ENCODE results near the gene NUP188. TPM values are rescaled to one million over a fixed set of nuclear protein-coding genes. Genes with fewer than 3 reads are reported as not detected.

Gene NUP188
- total and polyA plus RNA-seq, 2 of the 4 experiments (the other 2 are of a cell fraction), result 53.0 to 59.1 TPM

DNA sequence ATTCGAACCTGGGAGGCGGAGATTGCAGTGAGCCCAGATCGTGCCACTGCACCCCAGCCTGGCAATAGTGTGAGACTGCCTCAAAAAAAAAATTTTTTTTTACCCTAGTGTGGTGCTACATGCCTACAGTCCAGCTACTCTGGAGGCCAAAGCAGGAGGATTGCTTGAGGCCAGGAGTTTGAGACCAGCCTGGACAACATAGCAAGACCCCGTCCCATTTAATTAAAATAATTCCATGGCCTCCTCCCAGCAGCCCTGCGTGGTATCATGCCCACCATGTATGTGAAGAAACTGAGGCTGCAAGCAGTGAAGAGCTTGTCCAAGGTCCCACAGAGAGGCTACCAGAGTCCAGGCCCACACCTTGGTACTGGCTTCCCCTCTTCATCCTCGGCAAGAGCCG, 46.1 kb upstream of the NUP188 start:
- H2BK120ac ChIP-seq (ENCODE audit: low read depth, low read length), result no peak overlapping the region
- CTCF ChIA-PET, result no interaction called here
- H4K8ac ChIP-seq (ENCODE audit: low read depth in 2 of 2, low read length in 2 of 2), result no peak overlapping the region
- H2AK5ac ChIP-seq (ENCODE audit: low read depth, low read length), result no peak overlapping the region
- TF ChIP-seq FOS (IDR thresholded peaks at IDR 0.05; ENCODE audit: low read depth, low read length), result no peak
- H3K9ac ChIP-seq (ENCODE audit: low read depth, low read length), result no peak overlapping the region
- peaks cover 4% of the 10 kb centered on the region for H3K4me1 ChIP-seq (ENCODE audit: control insufficient read depth, insufficient read depth, low read length)
- no peaks in the 10 kb centered on the region for H3K9me3 ChIP-seq (ENCODE audit: control insufficient read depth, insufficient read depth, low read length)
- H3K4me2 ChIP-seq (ENCODE audit: low read depth, low read length), result no peak overlapping the region
- no peak overlapping the region for H3K18ac ChIP-seq (ENCODE audit: low read depth, low read length)
- no peak overlapping the region for H3K4ac ChIP-seq (ENCODE audit: low read depth, low read length)
- intact Hi-C loops (cut with micrococcal nuclease), result no loop called here
- no peak overlapping the region for H3K4me3 ChIP-seq (ENCODE audit: insufficient read depth, low read depth, low read length)
- H2AFZ ChIP-seq (replicated peaks; ENCODE audit: low read length, poor library complexity), result no peak overlapping the region
- BruUV-seq (replicated peaks), result no TSS peak
- in situ Hi-C loops (cut with MboI; ENCODE audit: low sequenced_read_pairs), result no loop called here
- no peak overlapping the region for H3K27ac ChIP-seq (ENCODE audit: insufficient read depth, low read length)
- POLR2A ChIA-PET (ENCODE audit: unreplicated experiment), result no interaction called here
- H3K27me3 ChIP-seq (ENCODE audit: control insufficient read depth, insufficient read depth, low read length), result no peaks in the 10 kb centered on the region
- H3K36me3 ChIP-seq (ENCODE audit: control insufficient read depth, insufficient read depth, low read length), result peaks cover 21% of the 10 kb centered on the region
- DNase-seq (no peak), ATAC-seq (ENCODE audit: low read depth) (no peak)
- no peak overlapping the region for H2BK5ac ChIP-seq (ENCODE audit: low read depth, low read length, poor library complexity, severe bottlenecking)
- H2BK15ac ChIP-seq (ENCODE audit: low read depth, low read length), result no peak overlapping the region
- H2BK20ac ChIP-seq (ENCODE audit: low read depth, low read length), result no peak overlapping the region
- no peak overlapping the region for H4K91ac ChIP-seq (ENCODE audit: insufficient read depth, low read depth, low read length)
- no peak overlapping the region for H2AK9ac ChIP-seq (replicated peaks; ENCODE audit: low read depth, low read length, poor library complexity)
- H4K5ac ChIP-seq (ENCODE audit: low read depth, low read length), result no peak overlapping the region
- H4K20me1 ChIP-seq (ENCODE audit: insufficient read depth, low read length), result peaks cover 16% of the 10 kb centered on the region
- dilution Hi-C loops (cut with HindIII; ENCODE audit: low sequenced_read_pairs, unreplicated experiment), result no loop called here
- H3K79me1 ChIP-seq (ENCODE audit: low read depth in 1 of 2, low read length in 2 of 2), result peaks cover 25 to 74% of the 10 kb centered on the region in 2 experiments
- no peak overlapping the region for H3K14ac ChIP-seq (replicated peaks; ENCODE audit: low read depth, low read length)
- H3K9me1 ChIP-seq (ENCODE audit: insufficient read depth, low read length), result peaks cover 18% of the 10 kb centered on the region
- 100% methylated on average over 2 of the region's 7 CpGs; no CpG with 5 or more reads in 1 of the 2 experiments for WGBS, 2 experiments (ENCODE audit: extremely low coverage in 2 of 2, insufficient read length in 1 of 2)
- no peak overlapping the region for H3K56ac ChIP-seq (ENCODE audit: extremely low read depth, insufficient read depth, low read length)
- H3K23ac ChIP-seq (ENCODE audit: low read depth, low read length), result no peak overlapping the region
